ENCODE data around the gene CNIH2. TPM values are rescaled to one million over a fixed set of nuclear protein-coding genes. Genes with fewer than 3 reads are reported as not detected.

The CNIH2 gene
- polyA plus RNA-seq, 1 experiment: 1.2 TPM

DNA sequence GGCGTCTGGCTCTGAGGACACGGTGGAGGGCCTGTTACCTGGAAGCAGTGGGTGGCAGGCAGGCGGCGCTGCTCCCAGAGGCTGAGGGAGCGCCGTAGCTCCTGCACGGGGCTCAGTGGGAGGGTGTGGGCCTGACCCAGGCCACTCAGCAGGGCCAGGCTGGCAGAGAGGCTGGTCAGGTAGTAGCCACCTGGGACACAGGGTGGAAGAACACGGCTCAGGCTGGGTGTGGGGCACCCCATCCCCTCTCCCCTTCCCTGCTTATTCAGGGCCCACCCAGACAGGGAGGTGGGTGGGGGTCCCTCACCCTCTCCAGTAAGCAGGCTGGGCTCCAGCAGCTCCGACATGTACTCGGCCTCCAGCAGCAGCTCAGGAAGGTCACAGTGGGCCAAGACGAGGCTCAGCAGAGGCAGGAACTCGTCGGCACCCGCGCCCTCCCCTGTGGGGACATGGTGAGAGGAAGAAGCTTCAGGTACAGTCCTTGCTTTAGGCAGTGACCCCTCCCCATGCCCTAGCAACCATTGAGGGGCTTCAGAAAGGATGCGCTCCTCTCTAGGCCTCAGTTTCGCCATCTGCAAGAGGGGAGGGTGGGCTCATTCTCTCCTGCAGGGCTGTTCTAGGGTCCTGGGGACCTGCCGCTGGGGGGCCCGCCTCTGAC lies 55.4 kb downstream of the CNIH2 start:
- no peak for DNase-seq (ENCODE audit: low read depth)
- ChIA-PET POLR2A (no interaction called here), CTCF (interaction anchor here (2.1 to 8.7 kb wide), 4 partner anchors 8 to 53 kb away, joined by 9 to 201 read pairs (median 17); partner anchors contain the start of gene CD248)
- Histone ChIP-seq H3K27me3 (ENCODE audit: control insufficient read depth, insufficient read depth, low read length) (no peaks in the 10 kb centered on the region), H3K36me3 (ENCODE audit: control insufficient read depth, insufficient read depth, low read length) (peaks cover 25% of the 10 kb centered on the region), H3K4me3 (ENCODE audit: low read depth, low read length) (no peak overlapping the region)
- TF ChIP-seq, protein P1, sequence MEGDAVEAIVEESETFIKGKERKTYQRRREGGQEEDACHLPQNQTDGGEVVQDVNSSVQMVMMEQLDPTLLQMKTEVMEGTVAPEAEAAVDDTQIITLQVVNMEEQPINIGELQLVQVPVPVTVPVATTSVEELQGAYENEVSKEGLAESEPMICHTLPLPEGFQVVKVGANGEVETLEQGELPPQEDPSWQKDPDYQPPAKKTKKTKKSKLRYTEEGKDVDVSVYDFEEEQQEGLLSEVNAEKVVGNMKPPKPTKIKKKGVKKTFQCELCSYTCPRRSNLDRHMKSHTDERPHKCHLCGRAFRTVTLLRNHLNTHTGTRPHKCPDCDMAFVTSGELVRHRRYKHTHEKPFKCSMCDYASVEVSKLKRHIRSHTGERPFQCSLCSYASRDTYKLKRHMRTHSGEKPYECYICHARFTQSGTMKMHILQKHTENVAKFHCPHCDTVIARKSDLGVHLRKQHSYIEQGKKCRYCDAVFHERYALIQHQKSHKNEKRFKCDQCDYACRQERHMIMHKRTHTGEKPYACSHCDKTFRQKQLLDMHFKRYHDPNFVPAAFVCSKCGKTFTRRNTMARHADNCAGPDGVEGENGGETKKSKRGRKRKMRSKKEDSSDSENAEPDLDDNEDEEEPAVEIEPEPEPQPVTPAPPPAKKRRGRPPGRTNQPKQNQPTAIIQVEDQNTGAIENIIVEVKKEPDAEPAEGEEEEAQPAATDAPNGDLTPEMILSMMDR (IDR thresholded peaks at IDR 0.05; ENCODE audit: insufficient read depth, low read depth, low read length): no peak

Other genes starting within 250 kb of the CNIH2 start
- gene GAL3ST3, start 229.0 kb upstream of the CNIH2 start, polyA plus RNA-seq (2011; rRNA removed): not detected in 2 replicates
- gene SF3B2, start 225.8 kb upstream of the CNIH2 start, polyA plus RNA-seq (2011; rRNA removed): 70.3 and 82.7 TPM in 2 replicates
- gene PACS1, start 207.9 kb upstream of the CNIH2 start, polyA plus RNA-seq (2011; rRNA removed): 34.3 and 35.8 TPM in 2 replicates
- gene KLC2, start 20.5 kb upstream of the CNIH2 start, polyA plus RNA-seq (2011; rRNA removed): 9.8 and 16.3 TPM in 2 replicates
- 170 and 251 TPM in 2 replicates for gene RAB1B, start 9.5 kb upstream of the CNIH2 start, polyA plus RNA-seq (2011; rRNA removed)
- gene YIF1A, start 11.0 kb downstream of the CNIH2 start, polyA plus RNA-seq (2011; rRNA removed): 151 and 228 TPM in 2 replicates
- 0.15 TPM in 1 of 2 replicates, not detected in the other for gene TMEM151A, start 13.7 kb downstream of the CNIH2 start, polyA plus RNA-seq (2011; rRNA removed)
- gene CD248, start 38.9 kb downstream of the CNIH2 start, polyA plus RNA-seq (2011; rRNA removed): 83.0 and 180 TPM in 2 replicates
- 6.3 and 9.2 TPM in 2 replicates for gene RIN1, start 58.3 kb downstream of the CNIH2 start, polyA plus RNA-seq (2011; rRNA removed)
- 36.7 and 46.3 TPM in 2 replicates for gene BRMS1, start 66.9 kb downstream of the CNIH2 start, polyA plus RNA-seq (2011; rRNA removed)
- gene B4GAT1, start 69.5 kb downstream of the CNIH2 start, polyA plus RNA-seq (2011; rRNA removed): 12.7 and 16.8 TPM in 2 replicates
- gene SLC29A2, start 93.6 kb downstream of the CNIH2 start, polyA plus RNA-seq (2011; rRNA removed): 0.21 and 0.48 TPM in 2 replicates
- gene NPAS4, start 142.9 kb downstream of the CNIH2 start, polyA plus RNA-seq (2011; rRNA removed): 0.43 and 0.72 TPM in 2 replicates
- gene MRPL11, start 160.7 kb downstream of the CNIH2 start, polyA plus RNA-seq (2011; rRNA removed): 52.7 and 54.5 TPM in 2 replicates
- gene PELI3, start 188.7 kb downstream of the CNIH2 start, polyA plus RNA-seq (2011; rRNA removed): 4.9 and 8.0 TPM in 2 replicates
- 49.5 and 85.2 TPM in 2 replicates for gene DPP3, start 202.3 kb downstream of the CNIH2 start, polyA plus RNA-seq (2011; rRNA removed)
- gene BBS1, start 232.5 kb downstream of the CNIH2 start, polyA plus RNA-seq (2011; rRNA removed): 24.0 and 31.1 TPM in 2 replicates

Data from BJ (cell line).